T-cell (primary cell): Measurements from ENCODE around the gene MYOT. TPM values are rescaled to one million over a fixed set of nuclear protein-coding genes. Genes with fewer than 3 reads are reported as not detected.

Experiments
- ATAC-seq, 4 experiments: fragments of 200-7000 bp in 3 of 4; fragments of 150-1000 bp in 1 of 4; cut with Tn5 transposase; replicated peaks in 1 of 4; 1 replicate in 3 of 4; 2 replicates in 1 of 4; pipeline ENCODE4 v1.10.0; 2021; ENCODE audit warnings: moderate library complexity in 3 of 4, mild to moderate bottlenecking in 2 of 4, moderate number of reproducible peaks in 1 of 4
- CTCF ChIA-PET, 2 donors: fragments of 300-600 bp; sonication (Branson Sonifier 250); formaldehyde crosslinking; loops; one replicate each; lab custom pipeline; 2022; ENCODE audit warnings: antibody characterized with exemption in 2 of 2; lab: Charles Lee
- POLR2A ChIA-PET, 2 donors: fragments of 300-600 bp; sonication (Branson Sonifier 250); formaldehyde crosslinking; loops; one replicate each; lab custom pipeline; 2022; ENCODE audit warnings: antibody characterized with exemption in 2 of 2; lab: Charles Lee
- DNase-seq, 35 experiments: peaks; one replicate each; pipeline versions ENCODE4 v3.0.0 to v3.0.0-alpha.2; 2013 to 2023
- H3K27ac ChIP-seq: one replicate; pipeline ENCODE4 v1.5.1; 2013; ENCODE audit warnings: low read length
- H3K27me3 ChIP-seq, 2 experiments: replicated peaks in 1 of 2; 1 replicate in 1 of 2; 2 replicates in 1 of 2; pipeline versions ENCODE4 v1.6.1 to v1.7.0; 2013; ENCODE audit warnings: low read length in 1 of 2, mixed read lengths in 1 of 2; ENCODE audit not compliant: control insufficient read depth in 2 of 2, insufficient read depth in 2 of 2; ENCODE audit errors: extremely low read depth in 1 of 2
- H3K36me3 ChIP-seq, 2 donors: 1 replicate in 1 of 2; 2 replicates in 1 of 2; pipeline versions ENCODE4 v1.6.1 to v1.7.0; 2013; ENCODE audit warnings: low read length in 1 of 2; ENCODE audit not compliant: control insufficient read depth in 2 of 2, insufficient read depth in 1 of 2; ENCODE audit errors: extremely low read depth in 1 of 2
- H3K4me1 ChIP-seq, 2 experiments: 1 replicate in 1 of 2; 2 replicates in 1 of 2; pipeline versions ENCODE4 v1.6.1 to v1.7.0; 2013; ENCODE audit warnings: low read length in 2 of 2, mixed read lengths in 1 of 2; ENCODE audit not compliant: insufficient read depth in 2 of 2, control insufficient read depth in 1 of 2; ENCODE audit errors: extremely low read depth in 1 of 2
- H3K4me3 ChIP-seq, 2 donors: 1 replicate in 1 of 2; 2 replicates in 1 of 2; pipeline versions ENCODE4 v1.5.1 to v1.7.0; 2013; ENCODE audit warnings: mild to moderate bottlenecking in 2 of 2, low read length in 1 of 2, moderate library complexity in 1 of 2; ENCODE audit not compliant: control insufficient read depth in 1 of 2; ENCODE audit errors: extremely low read depth in 1 of 2
- H3K9me3 ChIP-seq: 2 replicates; pipeline ENCODE4 v1.7.0; 2013
- H3K27ac Mint-ChIP-seq, 2 donors: one replicate each; pipeline ENCODE4 v1.8.0; 2020 to 2021; ENCODE audit warnings: mild to moderate bottlenecking in 2 of 2, mixed read lengths in 2 of 2
- H3K27me3 Mint-ChIP-seq, 2 donors: one replicate each; pipeline ENCODE4 v1.8.0; 2021 to 2022; ENCODE audit warnings: mixed read lengths in 2 of 2
- H3K36me3 Mint-ChIP-seq: one replicate; pipeline ENCODE4 v1.8.0; 2021; ENCODE audit warnings: mixed read lengths
- H3K4me1 Mint-ChIP-seq, 3 donors: one replicate each; pipeline ENCODE4 v1.8.0; 2020 to 2022; ENCODE audit warnings: mixed read lengths in 3 of 3, mild to moderate bottlenecking in 1 of 3
- H3K4me3 Mint-ChIP-seq, 3 donors: one replicate each; pipeline ENCODE4 v1.8.0; 2020 to 2022; ENCODE audit warnings: mild to moderate bottlenecking in 3 of 3, mixed read lengths in 3 of 3, moderate library complexity in 3 of 3
- H3K9me3 Mint-ChIP-seq, 3 donors: one replicate each; pipeline ENCODE4 v1.8.0; 2020 to 2022; ENCODE audit warnings: mixed read lengths in 3 of 3
- WGBS: methylation state at CpG from one replicate; pipeline ENCODE4 v1.1.5; 2013; ENCODE audit warnings: missing lambda C conversion rate; ENCODE audit not compliant: insufficient coverage; 5-methylcytosine and 5-hydroxymethylcytosine counted together
- total RNA-seq, 35 experiments: library from RNA in 6 of 35; stranded (reverse) in 6 of 35; fragments of 120-200 nt in 1 of 35; gene quantifications; one replicate each; pipeline versions ENCODE4 v1.2.1 to v1.2.4 and lab custom pipeline; 2013 to 2026

The MYOT gene
- total RNA-seq, 5 donors from 2014 or later (not counting 1 experiment from before 2014, with no cell fraction given): not detected

DNA sequence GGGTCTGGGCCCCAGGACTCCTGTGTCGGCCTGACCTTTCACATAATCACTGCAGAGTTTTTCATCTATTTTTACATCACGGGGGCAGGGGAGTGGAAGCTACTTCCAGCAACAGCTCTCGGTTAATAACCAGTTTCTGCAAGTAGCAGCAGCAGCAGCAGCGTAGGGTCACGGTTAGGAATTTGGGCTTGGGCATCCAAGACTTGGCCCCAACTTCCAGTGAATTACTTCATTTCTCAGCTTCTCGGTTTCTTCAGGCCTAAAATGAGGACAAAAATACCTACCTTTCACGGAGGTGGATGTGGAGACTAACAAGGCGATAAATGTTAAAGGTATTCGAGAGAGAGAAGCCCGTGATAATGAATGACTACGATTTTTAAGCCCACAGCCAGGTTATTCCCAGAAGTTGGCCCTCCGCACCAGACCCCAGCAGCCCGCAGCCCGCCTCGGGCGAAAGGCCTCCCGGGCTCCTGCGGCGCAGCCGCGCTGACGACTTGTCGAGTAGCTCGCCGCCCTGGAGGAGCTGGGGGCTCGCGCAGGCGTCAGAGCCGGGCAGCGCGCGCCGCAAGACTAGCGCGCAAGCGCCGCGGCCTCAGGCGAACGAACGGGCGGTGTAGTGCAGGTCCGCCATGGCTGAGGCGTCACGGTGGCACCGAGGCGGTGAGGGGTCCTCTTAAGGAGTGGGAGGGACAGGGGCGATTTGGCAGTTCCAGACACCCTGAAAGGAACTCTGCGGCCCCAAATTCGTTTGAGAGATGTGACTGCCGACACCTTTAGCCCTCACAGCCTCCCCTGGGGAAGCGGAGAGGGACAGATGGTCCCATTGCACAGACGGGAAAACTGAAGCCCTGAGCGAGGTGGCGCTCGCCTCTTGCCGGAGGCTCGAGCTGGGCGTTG, 21.5 kb downstream of the MYOT start, which contains the start of gene PKD2L2:
Gene PKD2L2, plus strand, starts transcription at position 595 of the 897 bp plus-strand sequence. Its CDS starts 35 bp downstream, at position 630.
- 20% methylated on average over 40 of the region's 59 CpGs for WGBS
- H3K36me3 Mint-ChIP-seq: no peaks in the 10 kb centered on the region
- peak within 1 kb of the TSS; percentile 86 to 91 for H3K27ac Mint-ChIP-seq
- DNase-seq: peak; percentile 54 to 87 (median 73)
- Histone ChIP-seq H3K4me1 (peaks cover 2 to 16% of the 10 kb centered on the region in 2 experiments), H3K27ac (peak within 1 kb of the TSS; percentile 94), H3K36me3 (no peaks in the 10 kb centered on the region), H3K27me3 (no peaks in the 10 kb centered on the region), H3K4me3 (peak within 1 kb of the TSS; percentile 52 to 74), H3K9me3 (no peaks in the 10 kb centered on the region)
- peak within 1 kb of the TSS; percentile 85 to 87 (median 85) for H3K4me3 Mint-ChIP-seq
- ATAC-seq: peak; percentile 98 to 99 (median 98)
- CTCF ChIA-PET: interaction anchor here in 1 of 2 donors (0.6 to 1.7 kb wide), 6 partner anchors 110 to 464 kb away, joined by 3 to 4 read pairs (median 4); partner anchors contain the start of gene KDM3B
- H3K4me1 Mint-ChIP-seq: peaks cover 23 to 26% (median 24%) of the 10 kb centered on the region in 3 donors
- H3K9me3 Mint-ChIP-seq: no peaks in the 10 kb centered on the region
- H3K27me3 Mint-ChIP-seq: no peaks in the 10 kb centered on the region
- POLR2A ChIA-PET: interaction anchor here in 1 of 2 donors (0.7 kb wide), 1 partner anchor 152 kb away, joined by 3 read pairs; no protein-coding TSS in a partner anchor

DNA sequence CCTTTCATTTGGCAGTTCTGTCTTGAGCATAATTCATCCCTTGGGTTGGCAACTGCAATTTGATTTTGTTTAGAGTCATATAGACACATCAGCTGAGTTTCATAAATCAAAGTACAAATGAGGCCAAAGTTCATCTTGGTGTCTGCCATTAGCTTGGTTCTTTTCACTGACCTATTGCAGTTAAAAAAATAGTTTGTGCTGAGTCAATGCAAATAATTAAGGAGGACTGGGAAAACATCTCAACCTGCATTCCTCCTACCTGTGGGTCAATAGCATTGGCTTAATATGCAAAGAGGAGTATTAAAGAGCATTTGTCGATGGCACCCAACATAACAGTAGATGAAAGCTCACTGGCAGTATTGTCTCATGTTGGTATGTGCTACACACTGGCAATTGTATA, 23.2 kb downstream of the MYOT start:
- Histone ChIP-seq H3K4me1 (peaks cover 2 to 16% of the 10 kb centered on the region in 2 experiments), H3K27ac (no peak overlapping the region), H3K27me3 (no peaks in the 10 kb centered on the region), H3K9me3 (no peaks in the 10 kb centered on the region), H3K4me3 (no peak overlapping the region), H3K36me3 (no peaks in the 10 kb centered on the region)
- H3K36me3 Mint-ChIP-seq: no peaks in the 10 kb centered on the region
- H3K4me3 Mint-ChIP-seq: no peak overlapping the region
- DNase-seq (no peak), ATAC-seq (no peak)
- H3K27me3 Mint-ChIP-seq: peaks cover 0 to 3% of the 10 kb centered on the region in 2 donors
- CTCF ChIA-PET: interaction anchor here in 1 of 2 donors (0.6 to 0.7 kb wide), 4 partner anchors 15 to 517 kb away, joined by 3 to 4 read pairs (median 4); no protein-coding TSS in a partner anchor
- POLR2A ChIA-PET: no interaction called here
- no CpG with 5 or more reads among the region's 1 CpG for WGBS
- H3K27ac Mint-ChIP-seq: no peak overlapping the region
- peaks cover 23 to 26% (median 24%) of the 10 kb centered on the region in 3 donors for H3K4me1 Mint-ChIP-seq
- H3K9me3 Mint-ChIP-seq: no peaks in the 10 kb centered on the region

DNA sequence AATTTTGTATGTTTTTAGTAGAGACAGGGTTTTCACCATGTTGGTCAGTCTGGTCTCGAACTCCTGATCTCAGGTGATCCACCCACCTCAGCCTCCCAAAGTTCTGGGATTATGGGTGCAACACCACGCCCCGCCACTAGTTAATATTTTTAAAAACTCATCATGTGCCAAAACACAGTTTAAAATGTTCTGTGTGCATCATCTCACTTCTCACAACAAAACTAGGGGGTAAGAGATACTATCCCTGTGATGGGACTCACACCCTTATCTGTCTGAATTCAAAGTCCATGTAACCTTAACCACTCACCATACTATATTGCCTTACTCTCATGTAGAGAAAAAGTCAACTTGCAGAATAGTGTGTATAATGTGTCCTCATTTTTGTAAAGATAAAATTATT, 24.2 kb downstream of the MYOT start:
- DNase-seq (no peak), ATAC-seq (no peak)
- Mint-ChIP-seq H3K4me3 (no peak overlapping the region), H3K27me3 (peaks cover 0 to 3% of the 10 kb centered on the region in 2 donors), H3K27ac (no peak overlapping the region), H3K9me3 (no peaks in the 10 kb centered on the region), H3K4me1 (peaks cover 17 to 21% (median 18%) of the 10 kb centered on the region in 3 donors), H3K36me3 (no peaks in the 10 kb centered on the region)
- WGBS: no CpG with 5 or more reads among the region's 3 CpGs
- no peak overlapping the region for H3K27ac ChIP-seq
- no peaks in the 10 kb centered on the region for H3K36me3 ChIP-seq
- ChIA-PET CTCF (interaction anchor here in 1 of 2 donors (0.6 kb wide), 1 partner anchor 22 kb away, joined by 6 read pairs; no protein-coding TSS in a partner anchor), POLR2A (no interaction called here)
- H3K9me3 ChIP-seq: no peaks in the 10 kb centered on the region
- no peak overlapping the region for H3K4me3 ChIP-seq
- H3K27me3 ChIP-seq: no peaks in the 10 kb centered on the region
- peaks cover 2 to 16% of the 10 kb centered on the region in 2 experiments for H3K4me1 ChIP-seq

DNA sequence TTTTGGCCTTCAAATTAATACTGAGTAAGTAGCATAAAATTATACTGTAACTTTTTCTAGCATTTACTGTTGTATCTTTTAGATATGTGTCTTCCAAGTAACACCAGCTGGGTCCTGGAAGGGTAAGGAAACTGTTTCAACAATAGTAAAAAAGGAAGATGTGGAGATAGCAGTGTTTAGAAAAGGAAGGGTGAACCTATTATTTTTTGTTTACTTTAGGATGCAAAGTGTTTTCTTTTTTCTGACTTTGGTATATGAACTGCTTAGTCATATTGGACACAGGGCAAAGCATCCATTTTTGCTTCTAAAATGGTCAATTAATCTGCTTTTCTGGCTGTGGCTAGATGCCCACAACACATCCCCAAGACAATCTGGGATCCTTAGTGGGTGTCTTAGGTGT, 26.9 kb downstream of the MYOT start:
- no peak overlapping the region for H3K27ac Mint-ChIP-seq
- no peak overlapping the region for H3K4me3 Mint-ChIP-seq
- Histone ChIP-seq H3K27ac (no peak overlapping the region), H3K36me3 (no peaks in the 10 kb centered on the region), H3K4me1 (peaks cover 0 to 3% of the 10 kb centered on the region in 2 experiments), H3K4me3 (no peak overlapping the region), H3K9me3 (no peaks in the 10 kb centered on the region), H3K27me3 (peaks cover 0 to 4% of the 10 kb centered on the region in 2 experiments)
- POLR2A ChIA-PET: no interaction called here
- H3K27me3 Mint-ChIP-seq: peaks cover 0 to 3% of the 10 kb centered on the region in 2 donors
- H3K9me3 Mint-ChIP-seq: no peaks in the 10 kb centered on the region
- CTCF ChIA-PET: interaction anchor here in 1 of 2 donors (0.6 kb wide), 1 partner anchor 618 kb away, joined by 4 read pairs; no protein-coding TSS in a partner anchor
- H3K36me3 Mint-ChIP-seq: no peaks in the 10 kb centered on the region
- peaks cover 0 to 3% (median 2%) of the 10 kb centered on the region in 3 donors for H3K4me1 Mint-ChIP-seq
- ATAC-seq (no peak), DNase-seq (no peak)

DNA sequence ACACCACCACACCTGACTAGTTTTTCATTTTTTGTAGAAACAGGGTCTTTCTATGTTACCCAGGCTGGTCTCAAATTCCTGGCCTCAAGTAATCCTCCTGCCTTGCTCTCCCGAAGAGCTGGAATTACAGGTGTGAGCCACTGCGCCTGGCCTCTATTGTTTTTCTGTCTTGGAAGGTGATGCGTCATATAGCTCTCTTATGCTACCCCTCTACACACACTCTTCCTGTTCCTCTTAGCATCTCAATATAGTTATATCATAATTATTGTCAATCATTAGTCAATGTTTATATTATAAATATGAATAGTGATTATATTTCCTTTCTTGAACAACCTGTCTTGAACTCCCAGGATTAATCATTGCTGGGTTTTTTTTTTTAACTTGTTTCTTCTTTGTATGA, 28.9 kb downstream of the MYOT start:
- H3K27ac Mint-ChIP-seq: no peak overlapping the region
- no peaks in the 10 kb centered on the region for H3K9me3 Mint-ChIP-seq
- no peaks in the 10 kb centered on the region for H3K9me3 ChIP-seq
- no peak for DNase-seq
- H3K36me3 Mint-ChIP-seq: no peaks in the 10 kb centered on the region
- peaks cover 3% of the 10 kb centered on the region in 2 donors for H3K27me3 Mint-ChIP-seq
- no peaks in the 10 kb centered on the region for H3K4me1 ChIP-seq
- no peaks in the 10 kb centered on the region for H3K36me3 ChIP-seq
- ChIA-PET CTCF (no interaction called here), POLR2A (no interaction called here)
- H3K27me3 ChIP-seq: peaks cover 0 to 4% of the 10 kb centered on the region in 2 experiments
- no peak overlapping the region for H3K27ac ChIP-seq
- H3K4me1 Mint-ChIP-seq: peaks cover 0 to 2% (median 0%) of the 10 kb centered on the region in 3 donors
- ATAC-seq: no peak
- H3K4me3 Mint-ChIP-seq: no peak overlapping the region
- WGBS: no CpG with 5 or more reads among the region's 3 CpGs
- H3K4me3 ChIP-seq: no peak overlapping the region

DNA sequence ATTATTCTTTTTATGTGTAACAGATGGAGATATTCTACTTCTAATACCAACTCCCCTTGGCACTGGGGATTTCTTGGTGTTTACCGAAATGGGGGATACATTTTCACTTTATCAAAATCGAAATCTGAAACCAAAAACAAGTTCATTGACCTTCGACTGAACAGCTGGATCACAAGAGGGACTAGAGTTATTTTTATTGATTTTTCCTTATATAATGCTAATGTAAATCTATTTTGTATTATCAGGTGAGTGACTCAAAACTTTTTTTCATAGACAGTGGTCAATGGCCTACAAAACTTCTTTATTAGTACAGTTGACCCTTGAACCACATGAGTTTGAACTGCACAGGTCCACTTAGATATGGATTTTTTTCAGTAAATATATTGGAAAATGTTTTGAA, 31.8 kb downstream of the MYOT start:
- Mint-ChIP-seq H3K4me3 (no peak overlapping the region), H3K4me1 (peaks cover 0 to 2% (median 0%) of the 10 kb centered on the region in 3 donors), H3K27me3 (peaks cover 6 to 7% of the 10 kb centered on the region in 2 donors), H3K36me3 (no peaks in the 10 kb centered on the region), H3K9me3 (no peaks in the 10 kb centered on the region), H3K27ac (no peak overlapping the region)
- ChIA-PET CTCF (no interaction called here), POLR2A (no interaction called here)
- no peak overlapping the region for H3K27ac ChIP-seq
- H3K4me1 ChIP-seq: no peaks in the 10 kb centered on the region
- WGBS: no CpG with 5 or more reads among the region's 3 CpGs
- H3K4me3 ChIP-seq: no peak overlapping the region
- no peak for DNase-seq
- peaks cover 0 to 7% of the 10 kb centered on the region in 2 experiments for H3K27me3 ChIP-seq
- no peaks in the 10 kb centered on the region for H3K9me3 ChIP-seq
- no peaks in the 10 kb centered on the region for H3K36me3 ChIP-seq
- no peak for ATAC-seq
